ENCODE measurements around the gene LRRC14B.

The LRRC14B gene

DNA sequence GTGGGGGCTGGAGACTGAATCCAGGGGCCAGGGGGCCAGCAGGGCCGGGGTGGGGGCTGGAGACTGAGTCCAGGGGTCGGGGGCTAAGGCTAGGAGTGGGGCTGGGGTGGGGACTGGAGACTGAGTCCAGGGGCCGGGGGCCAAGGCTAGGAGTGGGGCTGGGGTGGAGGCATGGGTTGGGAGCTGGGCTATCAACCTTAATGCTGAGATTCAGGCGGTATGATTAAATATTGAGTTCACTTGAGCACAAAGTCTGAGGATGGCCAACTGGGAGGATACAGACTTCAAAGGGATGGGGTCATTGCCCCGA is 17.0 kb upstream of the LRRC14B start:
- DNase-seq (ENCODE audit: low read depth in 2 of 3, low spot score in 2 of 3), result no peak

DNA sequence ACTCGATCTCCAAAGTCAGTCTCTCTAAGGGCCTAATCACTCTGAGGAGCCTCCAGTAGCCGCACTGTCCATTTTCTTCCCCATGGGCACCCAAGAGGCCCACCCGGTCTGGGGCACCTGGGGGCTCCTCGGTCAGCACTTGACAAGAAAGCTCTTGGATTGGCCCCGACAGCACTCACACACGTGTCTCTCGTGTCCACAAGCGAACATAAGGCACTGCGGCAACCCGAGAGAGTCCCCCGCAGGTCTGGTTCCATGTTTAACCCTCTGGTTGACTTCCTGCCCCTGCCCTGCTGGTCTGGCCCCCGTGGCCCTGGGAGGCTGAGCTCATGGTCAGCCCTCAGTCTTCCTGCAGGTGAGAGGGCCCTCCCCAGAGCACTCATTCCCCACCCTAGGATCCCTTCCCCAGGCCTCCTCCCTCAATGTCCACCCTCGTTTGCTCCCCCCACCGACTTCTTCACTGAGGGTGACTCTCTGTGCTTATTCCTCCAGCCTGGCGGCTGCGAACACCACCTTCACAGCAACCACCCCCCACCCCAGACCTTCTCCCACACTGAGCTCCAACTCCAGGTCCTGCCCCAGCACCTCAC is 16.3 kb upstream of the LRRC14B start:
- DNase-seq (ENCODE audit: low read depth in 2 of 3, low spot score in 2 of 3), result no peak

DNA sequence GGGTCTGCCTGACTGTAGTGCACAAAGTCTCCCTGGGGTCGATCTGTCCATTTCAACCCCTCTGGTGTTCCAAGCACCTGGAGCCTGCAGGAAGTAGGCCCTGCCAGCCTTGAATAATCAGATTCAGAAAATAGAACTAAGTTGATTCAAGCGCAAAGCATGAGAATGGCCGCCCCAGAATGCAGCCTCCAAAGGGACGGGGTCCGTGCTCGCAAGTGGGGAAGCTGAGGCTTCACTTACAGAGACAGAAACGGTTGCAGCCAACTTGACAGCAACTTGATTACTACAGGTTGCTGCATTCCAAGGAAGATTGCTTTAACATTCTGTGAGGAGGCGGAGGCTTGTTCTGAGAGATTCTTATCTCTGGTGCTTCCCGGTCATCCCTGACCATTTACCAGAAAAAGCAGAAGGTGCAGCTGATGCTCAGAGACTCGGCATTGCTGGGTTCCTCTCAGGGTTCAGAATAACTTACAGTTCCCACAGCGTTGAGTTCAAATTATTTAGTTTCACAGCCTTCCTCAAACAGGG is 14.9 kb upstream of the LRRC14B start:
- no peak for DNase-seq (ENCODE audit: low read depth in 2 of 3, low spot score in 2 of 3)

DNA sequence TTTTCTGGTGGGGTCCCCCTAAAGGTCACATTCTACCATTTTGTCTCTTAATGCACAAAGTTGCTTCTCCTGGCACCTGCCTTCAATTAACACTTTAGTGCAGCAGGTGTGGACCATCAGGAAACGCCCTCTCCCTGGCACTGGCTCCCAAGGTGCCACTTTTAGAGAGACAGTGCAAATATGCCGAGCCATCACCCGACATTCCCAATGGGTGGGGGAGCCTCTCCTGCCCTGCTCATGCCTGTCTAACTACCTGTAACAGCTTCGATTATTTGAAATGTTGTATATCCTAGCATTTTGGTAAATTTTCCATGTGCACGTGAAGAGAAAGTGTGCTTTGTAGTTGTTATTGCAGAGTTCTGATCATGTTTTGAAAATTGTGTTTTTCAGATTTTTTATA is 13.2 kb upstream of the LRRC14B start:
- DNase-seq (ENCODE audit: low read depth in 2 of 3, low spot score in 2 of 3), result no peak

DNA sequence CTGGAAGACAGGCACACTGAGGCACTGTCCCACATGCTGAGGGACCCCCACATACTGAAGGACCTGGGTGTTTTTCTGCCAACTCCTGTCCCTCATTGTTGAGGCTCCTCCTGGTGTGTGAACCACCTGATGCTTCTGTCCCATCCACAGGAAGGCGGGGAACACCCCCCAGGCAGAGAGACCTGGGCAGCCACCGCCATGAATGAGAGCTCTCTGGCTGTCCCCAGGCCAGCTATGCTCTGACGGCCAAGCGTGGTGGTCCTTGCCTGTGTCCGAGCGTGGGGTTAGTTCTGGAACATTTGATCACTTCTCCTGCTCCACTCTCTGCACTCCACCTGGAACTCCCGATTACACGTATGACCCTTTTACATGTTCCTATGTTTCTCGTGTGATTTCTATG is 11.9 kb upstream of the LRRC14B start:
- no peak for DNase-seq (ENCODE audit: low read depth in 2 of 3, low spot score in 2 of 3)

DNA sequence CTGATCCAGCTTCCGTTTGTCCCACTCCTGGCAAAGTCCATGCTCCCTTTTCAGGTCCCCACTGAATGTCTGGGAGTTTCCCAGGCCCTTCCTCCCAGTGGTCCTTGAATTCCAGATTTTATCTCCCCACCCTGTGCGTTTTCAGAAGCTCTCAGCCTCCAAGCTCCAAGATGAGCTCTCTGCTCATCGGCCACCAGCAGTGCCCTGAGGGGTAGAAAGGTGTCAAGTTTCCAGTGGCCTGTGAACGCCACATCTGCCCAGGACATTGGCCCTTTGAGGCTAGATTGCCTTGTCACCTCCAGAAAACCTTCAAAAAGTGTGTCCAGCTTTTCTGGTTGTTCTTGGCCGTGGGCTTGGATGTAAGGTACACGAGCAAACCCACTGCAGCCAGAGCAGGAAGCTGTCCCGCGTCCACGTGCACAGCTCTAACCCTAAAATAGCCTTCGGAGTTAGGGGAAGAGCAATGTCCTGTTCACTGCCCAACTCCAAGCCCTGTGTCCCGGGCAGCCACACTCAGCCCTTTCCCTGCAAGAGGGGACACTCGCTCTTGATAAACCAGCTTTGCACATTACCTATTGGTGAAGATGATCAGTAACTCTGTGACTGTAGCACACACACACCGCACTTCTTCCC is 10.9 kb upstream of the LRRC14B start:
- DNase-seq (ENCODE audit: low read depth in 2 of 3, low spot score in 2 of 3), result no peak

DNA sequence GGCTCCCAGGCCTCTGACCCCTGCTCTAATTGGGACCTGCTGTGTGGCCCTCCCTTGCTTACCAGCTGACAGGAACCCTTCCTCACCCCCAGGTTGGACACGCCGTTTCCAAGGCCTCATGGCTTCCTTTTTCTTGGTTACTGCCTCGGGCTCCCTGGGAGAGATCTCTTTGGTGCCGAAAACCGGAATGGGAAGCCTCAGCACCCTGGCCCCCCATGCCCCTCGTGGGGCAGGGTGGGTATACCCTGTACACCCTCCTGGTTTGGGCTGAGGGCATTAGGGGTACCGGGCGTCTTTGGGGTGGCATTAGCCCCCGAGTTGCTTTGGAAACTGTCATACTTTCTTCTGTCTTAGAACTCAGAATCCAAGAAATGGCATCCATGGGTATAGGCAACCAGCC is 10.1 kb upstream of the LRRC14B start:
- no peak for DNase-seq (ENCODE audit: low read depth in 2 of 3, low spot score in 2 of 3)

DNA sequence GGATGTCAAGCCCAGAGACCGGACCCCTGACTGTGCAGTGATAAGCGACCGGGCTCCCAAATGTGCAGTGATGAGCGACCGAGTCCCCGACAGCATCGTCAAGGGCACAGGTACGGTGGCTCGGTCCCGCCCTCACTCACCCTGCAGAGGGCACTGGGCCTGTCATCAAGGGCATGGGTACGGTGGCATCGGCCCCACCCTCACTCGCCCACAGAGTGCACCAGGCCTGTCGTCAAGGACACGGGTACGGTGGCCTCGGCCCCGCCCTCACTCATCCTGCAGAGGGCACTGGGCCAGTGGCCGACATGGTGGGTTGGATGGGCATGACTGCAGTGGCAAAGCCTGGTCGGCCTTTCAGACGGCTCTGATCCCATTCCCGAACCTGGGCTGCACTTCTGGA is 9.7 kb upstream of the LRRC14B start:
- DNase-seq (ENCODE audit: low read depth in 2 of 3, low spot score in 2 of 3), result no peak

DNA sequence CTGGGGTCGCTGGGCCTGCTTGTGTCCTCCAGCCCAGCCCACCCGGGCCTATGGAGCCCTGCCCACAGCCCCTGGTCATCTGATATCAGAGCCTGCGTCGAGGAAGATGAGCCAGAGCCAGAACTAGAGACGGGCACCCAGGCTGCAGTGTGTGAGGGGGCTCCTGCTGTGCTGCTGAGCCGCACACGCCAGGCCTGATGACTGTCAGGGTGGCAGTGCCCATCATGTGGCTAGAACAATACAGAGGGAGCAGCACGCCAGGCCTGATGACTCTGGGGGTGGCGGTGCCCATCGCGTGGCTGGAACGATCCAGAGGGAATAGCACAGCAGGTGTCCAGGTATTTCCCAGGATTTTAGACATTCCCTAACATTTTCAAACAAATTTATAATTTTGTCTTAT is 9.2 kb upstream of the LRRC14B start:
- DNase-seq (ENCODE audit: low read depth in 2 of 3, low spot score in 2 of 3), result no peak

DNA sequence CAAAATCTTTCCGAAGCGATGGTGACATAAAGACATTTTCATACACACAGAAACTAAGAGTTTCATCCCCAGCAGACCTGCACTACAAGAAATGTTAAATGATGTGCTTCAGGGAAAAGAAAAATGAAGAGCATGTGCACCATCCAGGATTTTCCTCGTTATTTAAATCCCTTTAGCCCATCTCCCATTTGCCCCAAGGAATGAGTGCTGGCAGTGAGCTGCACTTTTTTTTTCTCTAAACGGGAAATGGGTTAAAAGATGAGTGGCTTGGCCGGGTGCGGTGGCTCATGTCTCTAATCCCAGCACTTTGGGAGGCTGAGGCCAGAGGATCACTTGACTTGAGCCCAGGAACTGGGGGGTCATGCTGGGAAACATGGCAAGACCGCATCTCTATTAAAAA is 6.8 kb upstream of the LRRC14B start:
- DNase-seq (ENCODE audit: low read depth in 2 of 3, low spot score in 2 of 3), result no peak

DNA sequence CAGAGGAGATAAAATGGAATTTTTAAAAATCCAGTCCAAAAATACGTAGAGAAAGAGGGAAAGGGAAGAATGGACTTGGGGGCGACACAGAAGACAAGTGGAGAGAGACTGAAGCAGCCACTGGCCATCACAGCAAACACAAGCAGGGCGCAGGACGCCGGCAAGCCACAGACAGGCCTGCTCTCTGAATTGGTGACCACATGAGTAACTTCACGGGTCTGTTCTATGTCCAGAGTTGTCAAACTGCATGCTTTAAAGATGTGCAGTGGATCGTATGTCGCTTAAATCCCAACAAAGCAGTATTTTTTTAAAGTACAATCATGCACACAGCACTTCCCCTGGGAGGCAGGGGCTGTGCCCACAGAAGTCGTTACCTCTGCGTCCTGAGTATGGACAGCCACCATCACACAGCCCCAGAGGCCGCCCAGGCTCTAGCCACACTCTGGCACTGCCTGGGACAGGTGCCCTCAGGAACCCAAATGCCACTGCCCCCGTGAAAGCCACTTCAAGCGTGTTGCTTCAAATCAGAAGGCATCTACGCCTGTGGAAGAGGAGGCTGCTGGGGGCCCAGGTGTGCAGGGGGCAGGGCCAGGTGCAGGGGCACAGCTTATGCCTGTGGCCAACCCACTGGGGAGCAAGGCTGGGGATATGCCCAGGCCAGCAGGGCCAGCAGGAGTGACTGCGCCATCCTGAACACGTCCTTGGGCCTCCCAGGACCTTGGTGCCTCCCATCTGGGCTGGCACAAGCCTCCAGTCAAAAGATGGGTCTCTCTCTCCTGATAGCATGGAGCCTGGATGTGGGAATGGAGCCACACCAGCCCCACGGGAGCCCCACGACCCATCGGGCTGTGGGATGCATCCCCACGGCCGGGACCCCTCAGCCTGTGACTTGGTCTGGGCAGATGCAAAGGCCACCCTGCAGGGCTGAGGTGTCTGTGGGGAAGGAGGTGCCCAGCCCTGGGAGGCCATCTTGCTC is 5.9 kb upstream of the LRRC14B start:
- DNase-seq (ENCODE audit: low read depth in 2 of 3, low spot score in 2 of 3), result no peak

DNA sequence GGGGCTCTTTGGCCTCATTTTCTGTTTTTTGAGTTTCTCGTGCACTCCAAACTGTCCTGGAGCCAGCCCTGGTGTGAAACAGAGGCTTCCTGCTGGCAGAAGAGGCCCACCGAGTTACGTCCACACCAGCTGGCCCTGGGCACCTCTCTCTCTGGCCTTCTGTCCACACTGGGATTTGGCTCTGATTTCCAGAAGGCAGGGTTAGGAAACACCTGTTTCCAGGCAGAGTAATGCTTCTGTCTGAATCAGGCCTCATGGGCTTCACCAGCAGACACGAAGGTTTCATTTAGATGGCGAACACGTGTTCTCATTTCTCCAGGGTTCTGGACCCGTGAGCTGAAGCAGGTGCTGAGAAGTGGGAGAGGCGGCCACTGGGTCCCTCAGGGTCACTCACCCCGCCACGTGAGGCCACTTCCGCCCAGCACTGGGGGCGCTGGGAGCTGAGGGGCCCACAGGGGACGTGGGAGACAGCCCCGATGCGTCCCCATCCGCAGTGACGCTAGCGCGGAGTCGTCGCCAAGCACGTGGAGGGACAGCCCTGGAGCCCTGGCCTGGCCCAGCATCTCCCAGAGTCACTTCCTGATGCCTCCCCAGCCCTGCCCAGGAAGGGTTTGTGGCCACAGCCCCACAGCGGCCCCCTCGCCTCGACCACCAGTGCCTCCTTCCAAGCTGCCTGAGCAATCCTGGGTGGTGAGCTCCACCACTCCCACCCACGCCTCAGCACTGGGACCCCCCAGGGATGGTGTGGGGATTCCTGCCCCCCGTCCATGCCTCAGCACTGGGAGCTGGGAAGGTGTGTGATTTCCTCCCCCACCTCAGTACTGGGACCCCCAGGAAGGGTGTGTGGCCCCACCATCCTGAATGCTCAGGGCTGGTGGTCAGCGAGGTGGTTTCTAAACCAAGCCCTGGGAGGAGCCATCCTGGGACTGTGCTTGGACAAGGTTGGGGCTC is 4.9 kb upstream of the LRRC14B start:
- no peak for DNase-seq (ENCODE audit: low read depth in 2 of 3, low spot score in 2 of 3)

DNA sequence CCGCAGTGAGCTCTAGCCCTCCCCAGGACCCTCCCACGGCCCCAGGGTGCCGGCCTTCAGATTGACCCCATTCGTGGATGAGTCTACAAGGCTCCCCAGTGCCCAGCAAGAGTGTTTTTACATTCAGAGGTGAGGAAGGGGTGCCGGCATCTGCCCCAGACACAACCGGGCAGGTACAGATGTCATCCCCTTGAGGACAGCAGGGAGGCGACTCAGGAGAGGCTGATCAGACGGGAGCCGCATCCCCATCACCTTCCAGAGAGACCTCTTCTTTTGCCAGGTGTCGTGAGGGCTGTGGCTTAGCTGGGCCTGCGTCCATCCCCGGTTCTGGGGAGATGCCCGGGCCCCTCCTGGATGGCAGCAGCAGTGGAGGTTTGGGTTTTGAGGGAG is 4.3 kb upstream of the LRRC14B start:
- DNase-seq (ENCODE audit: low read depth in 2 of 3, low spot score in 2 of 3), result no peak

DNA sequence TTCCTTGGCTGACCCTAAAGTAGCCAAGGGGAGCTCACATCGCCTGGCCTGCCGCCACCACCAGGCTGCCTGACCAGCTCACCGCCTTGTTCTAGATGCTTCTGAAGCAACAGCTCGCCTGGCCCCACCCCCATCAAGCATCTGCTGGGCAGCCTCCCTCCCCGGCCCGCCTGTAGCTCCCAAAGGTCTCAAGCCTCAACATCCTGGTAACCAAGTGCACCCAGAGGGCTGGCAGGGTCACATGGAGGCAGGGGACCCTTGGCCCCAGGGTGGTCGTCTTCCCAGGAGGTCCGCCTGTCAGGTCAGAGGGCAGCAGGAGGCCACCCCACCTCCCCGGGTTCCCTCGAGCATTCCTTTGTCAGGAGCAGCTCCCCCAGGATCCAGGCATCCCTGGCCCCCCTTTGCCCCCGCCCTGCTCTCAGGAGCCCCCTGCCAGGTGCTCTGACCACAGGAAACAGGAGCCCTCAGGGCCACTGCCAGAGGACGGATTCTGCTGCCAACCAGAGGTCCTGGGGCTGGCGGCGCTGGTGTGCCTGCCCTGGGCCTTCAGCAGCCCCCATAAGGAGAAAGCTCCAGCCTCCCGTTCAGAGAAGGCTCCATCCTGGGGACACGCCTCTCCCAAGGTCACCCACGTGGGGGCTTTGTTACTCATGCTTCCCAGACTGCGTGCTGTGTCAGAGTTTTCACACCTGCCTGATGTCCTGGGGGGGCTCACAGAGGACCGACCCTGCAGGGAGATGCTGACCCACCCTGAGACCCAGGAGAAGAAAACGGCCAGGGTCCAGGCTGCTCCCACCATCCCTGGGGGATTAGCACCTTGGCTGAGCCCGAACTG is 3.5 kb upstream of the LRRC14B start:
- no peak for DNase-seq (ENCODE audit: low read depth in 2 of 3, low spot score in 2 of 3)

DNA sequence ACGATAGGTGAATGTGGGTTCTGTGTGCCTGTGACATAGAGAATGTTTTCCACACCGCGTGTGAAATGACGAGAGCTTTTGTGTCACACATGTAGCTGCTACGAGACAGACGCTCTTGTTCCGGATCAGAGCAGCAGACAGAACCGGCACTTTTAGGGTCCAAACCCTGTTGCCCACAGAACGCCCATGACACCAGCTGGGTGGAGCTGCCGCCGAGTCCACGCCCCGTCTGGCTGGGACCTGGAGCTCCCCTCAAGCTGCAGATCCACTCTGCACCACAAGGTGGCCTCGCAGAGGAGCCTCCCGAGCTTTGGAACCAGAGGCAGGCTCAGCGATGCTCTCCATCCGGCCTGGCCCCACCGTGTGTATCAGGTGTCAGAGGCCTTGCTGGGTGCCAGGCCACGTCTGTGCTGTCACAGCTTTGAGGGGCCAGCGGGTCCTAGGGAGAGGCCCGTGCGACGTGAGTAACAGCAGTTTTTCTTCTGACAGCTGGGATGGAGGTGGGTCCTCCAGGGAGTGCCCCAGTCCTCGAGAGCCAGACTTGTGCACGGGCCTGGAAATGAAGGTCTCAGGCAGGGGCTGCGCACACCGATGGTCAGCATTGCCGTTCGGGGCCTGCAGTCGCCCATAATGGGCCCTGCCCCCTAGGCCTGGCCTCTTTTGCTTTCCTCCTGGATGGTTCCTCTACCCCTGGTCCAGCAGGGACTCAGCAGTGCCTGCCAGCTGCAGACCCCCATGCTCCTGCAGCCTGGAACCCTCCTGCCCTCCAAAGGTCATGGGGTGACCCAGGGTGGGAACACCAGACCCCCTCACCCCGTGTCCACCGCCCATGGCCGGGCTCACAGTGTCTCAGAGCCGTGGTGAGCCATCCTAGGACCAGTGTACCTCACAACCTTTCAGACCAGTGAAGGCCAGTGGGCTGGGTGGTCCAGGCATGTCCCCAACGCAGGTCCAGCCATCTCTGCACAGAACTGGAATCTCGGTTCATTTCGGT is 2.5 kb upstream of the LRRC14B start:
- DNase-seq (ENCODE audit: low read depth in 2 of 3, low spot score in 2 of 3), result peak; percentile 70 to 83 (median 74)

DNA sequence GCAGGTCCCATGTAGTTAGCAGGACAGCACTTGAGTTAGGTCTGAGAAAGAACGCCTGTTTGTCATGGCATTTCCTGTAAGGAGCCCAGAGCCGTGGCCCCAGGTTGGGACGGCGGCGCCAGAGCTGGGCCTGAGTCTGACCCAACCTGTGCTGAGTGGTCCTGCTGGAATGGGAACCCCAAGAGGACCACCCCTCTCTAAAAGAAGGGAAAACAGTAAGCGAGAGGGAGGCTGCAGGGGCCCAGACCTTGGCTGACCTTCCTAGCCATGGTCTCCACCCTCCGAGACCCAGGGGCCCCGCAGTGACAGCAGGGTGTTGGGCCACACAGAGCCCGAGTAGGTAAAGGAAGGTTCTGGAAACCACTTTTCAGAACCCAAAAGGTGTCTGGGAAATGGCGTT is 1.8 kb upstream of the LRRC14B start:
- DNase-seq (ENCODE audit: low read depth in 2 of 3, low spot score in 2 of 3), result no peak

DNA sequence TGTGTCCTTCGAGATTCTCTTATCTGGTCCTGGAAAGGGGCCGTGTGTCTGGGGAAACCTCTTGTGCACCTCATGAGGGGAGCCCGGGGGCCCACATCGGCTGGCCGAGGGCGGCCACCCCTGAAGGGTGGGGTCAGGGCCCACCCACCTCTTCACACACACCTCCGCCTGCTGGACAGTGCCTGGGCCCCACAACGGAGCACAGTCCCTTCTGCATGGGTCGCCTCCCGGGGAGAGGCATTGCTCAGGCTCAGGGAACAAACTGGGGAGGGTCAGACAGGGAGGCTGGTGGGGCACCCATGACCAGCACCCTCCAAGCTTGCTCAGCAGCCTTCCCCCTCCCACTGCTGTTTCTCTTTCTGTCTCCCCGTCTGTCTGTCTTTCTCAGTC is 1.3 kb upstream of the LRRC14B start:
- DNase-seq (ENCODE audit: low read depth in 2 of 3, low spot score in 2 of 3), result no peak

DNA sequence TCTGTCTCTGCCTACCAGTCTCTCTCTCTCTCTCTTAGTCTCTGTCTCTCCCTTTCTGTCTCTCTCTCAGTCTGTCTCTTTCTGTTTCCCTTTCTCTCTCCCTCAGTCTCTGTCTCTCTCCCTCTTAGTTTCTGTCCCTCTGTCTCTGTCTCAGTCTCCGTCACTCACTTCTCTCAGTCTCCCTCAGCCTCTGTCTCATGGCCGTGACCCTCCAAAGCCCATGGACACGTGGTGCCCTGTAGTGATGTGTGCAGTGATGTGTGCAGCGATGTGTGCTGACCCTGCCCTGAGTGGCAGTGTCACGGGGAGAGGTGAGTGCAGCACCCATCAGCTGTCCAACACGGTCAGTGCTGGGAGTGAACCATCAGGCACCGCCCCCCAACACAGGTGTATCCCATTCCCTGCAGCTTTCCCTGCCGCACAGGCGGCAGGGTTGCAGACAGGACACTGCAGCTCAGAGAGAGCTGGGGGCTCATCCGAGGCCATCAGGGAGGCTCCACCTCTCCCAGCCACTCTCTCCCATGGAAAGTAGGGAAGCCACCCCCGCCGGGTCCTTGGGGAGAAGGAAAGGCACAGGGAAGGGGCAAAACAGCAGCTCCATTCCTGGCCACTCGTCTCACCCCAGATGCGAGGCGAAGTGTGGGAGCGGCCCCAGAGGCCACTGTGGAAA is 794 bp upstream of the LRRC14B start:
- no peak for DNase-seq (ENCODE audit: low read depth in 2 of 3, low spot score in 2 of 3)

All from activated CD8-positive, alpha-beta memory T cell treated with anti-CD3 and anti-CD28 coated beads for 48 hours (primary cell).